HG03460 (cell line): Measurements from ENCODE around the gene PPP1R9A.

ENCODE experiments used
- ATAC-seq: cut with Tn5 transposase; IDR thresholded peaks from one replicate; pipeline ENCODE4 v1.9.1; 2021; ENCODE audit not compliant: unreplicated experiment

The PPP1R9A gene

GRCh38 chr7:95250571-95250970 lies 343.2 kb downstream of the PPP1R9A start:
- ATAC-seq, result no peak

GRCh38 chr7:95251966-95252365 lies 344.6 kb downstream of the PPP1R9A start:
- no peak for ATAC-seq

GRCh38 chr7:95253986-95254385 lies 346.6 kb downstream of the PPP1R9A start:
- no peak for ATAC-seq

GRCh38 chr7:95255691-95256090 lies 348.3 kb downstream of the PPP1R9A start:
- ATAC-seq, result no peak

- no peak for ATAC-seq
These were observed 354.6 kb downstream of the PPP1R9A start for GRCh38 chr7:95261895-95262415.

GRCh38 chr7:95262875-95263274 lies 355.5 kb downstream of the PPP1R9A start:
- no peak for ATAC-seq

- no peak for ATAC-seq
These were observed 356.5 kb downstream of the PPP1R9A start for GRCh38 chr7:95263785-95264362.

GRCh38 chr7:95264363-95264891 lies 357.0 kb downstream of the PPP1R9A start:
- no peak for ATAC-seq

- ATAC-seq, result no peak
These were observed 358.2 kb downstream of the PPP1R9A start for GRCh38 chr7:95265634-95266033.

- ATAC-seq, result no peak
These were observed 360.4 kb downstream of the PPP1R9A start for GRCh38 chr7:95267754-95268153.

- no peak for ATAC-seq
These were observed 362.2 kb downstream of the PPP1R9A start for GRCh38 chr7:95269640-95270039.

- no peak for ATAC-seq
These were observed 368.7 kb downstream of the PPP1R9A start for GRCh38 chr7:95276114-95276513.

- ATAC-seq, result no peak
These were observed 372.0 kb downstream of the PPP1R9A start for GRCh38 chr7:95279417-95279816.

- no peak for ATAC-seq
These were observed 378.7 kb downstream of the PPP1R9A start for GRCh38 chr7:95286096-95286495.

GRCh38 chr7:95290166-95290830 lies 382.9 kb downstream of the PPP1R9A start:
- no peak for ATAC-seq

- no peak for ATAC-seq
These were observed 388.0 kb downstream of the PPP1R9A start for GRCh38 chr7:95295397-95295796.

GRCh38 chr7:95296456-95296855 lies 389.1 kb downstream of the PPP1R9A start:
- no peak for ATAC-seq

GRCh38 chr7:95297041-95297440 lies 389.6 kb downstream of the PPP1R9A start:
- no peak for ATAC-seq

GRCh38 chr7:95298091-95298490 lies 390.7 kb downstream of the PPP1R9A start:
- ATAC-seq, result no peak

GRCh38 chr7:95303013-95303905 lies 395.9 kb downstream of the PPP1R9A start:
- no peak for ATAC-seq

- no peak for ATAC-seq
These were observed 397.6 kb downstream of the PPP1R9A start for GRCh38 chr7:95304990-95305389.
